Measurements from ENCODE around the gene ABCD1. TPM values are rescaled to one million over a fixed set of nuclear protein-coding genes. Genes with fewer than 3 reads are reported as not detected.

The ABCD1 gene
- total RNA-seq, 4 donors from 2014 or later, result 5.9 to 9.4 (median 7.4) TPM

DNA sequence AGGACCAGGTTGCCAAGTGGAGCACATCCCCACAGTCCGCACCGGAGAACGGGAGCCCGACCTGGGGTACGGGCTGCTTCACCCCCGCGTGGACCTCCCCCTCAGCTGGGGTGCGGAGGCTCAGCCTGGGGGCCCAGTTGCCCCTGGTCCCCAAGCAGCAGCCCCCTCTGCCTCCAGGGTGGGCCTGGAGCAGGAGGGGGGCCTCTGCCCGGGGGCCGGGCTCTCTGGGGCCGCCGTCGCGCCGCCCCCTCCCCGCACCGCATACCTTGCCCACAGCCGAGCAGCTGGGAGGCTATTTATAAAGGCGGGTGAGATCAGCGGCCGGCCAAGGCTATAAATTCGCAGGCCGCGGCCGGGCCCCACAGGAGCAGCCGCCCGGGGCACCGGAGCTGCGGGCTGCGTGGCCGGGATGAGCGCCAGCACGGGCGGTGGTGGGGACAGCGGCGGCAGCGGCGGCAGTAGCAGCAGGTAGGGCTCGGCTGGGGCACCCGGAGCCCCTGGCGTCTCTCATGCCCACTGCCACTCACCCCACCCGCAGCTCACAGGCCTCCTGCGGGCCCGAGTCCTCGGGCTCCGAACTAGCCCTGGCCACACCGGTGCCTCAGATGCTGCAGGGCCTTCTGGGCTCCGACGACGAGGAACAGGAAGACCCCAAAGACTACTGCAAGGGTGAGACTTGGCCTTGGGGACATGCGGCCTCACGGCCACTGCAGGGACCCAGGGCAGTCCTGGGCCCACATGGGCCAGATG lies 56.2 kb downstream of the ABCD1 start, which contains the start of gene SRPK3:
TSS of gene SRPK3 (plus strand) at position 364 of the 750 bp plus-strand sequence. CDS start at position 410, 46 bp downstream.
- 63% methylated on average over 19 of the region's 52 CpGs for WGBS

DNA sequence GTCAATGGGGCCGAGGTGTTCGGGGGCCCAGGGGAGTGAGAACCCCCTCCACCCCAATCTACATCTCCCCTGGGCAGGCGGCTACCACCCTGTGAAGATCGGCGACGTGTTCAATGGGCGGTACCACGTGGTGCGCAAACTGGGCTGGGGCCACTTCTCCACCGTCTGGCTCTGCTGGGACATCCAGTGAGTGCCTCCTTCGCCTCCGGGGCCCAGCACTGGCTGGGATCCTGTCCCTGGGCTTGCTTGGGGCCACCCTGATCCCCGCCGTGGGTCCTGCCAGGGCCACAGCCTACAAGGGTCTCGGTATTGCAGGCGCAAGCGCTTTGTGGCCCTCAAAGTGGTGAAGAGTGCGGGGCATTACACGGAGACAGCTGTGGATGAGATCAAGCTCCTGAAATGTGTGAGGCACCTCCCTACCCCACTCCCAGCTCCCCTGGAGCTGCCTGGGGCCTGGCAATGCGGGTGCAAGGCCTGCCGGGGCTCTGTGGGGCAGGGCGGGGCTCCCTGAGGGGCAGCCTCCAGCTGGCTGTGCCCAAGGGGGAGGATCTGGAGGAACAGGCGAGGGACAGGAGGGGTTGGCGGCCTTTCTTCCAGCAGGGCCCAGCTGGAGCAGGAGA lies 56.9 kb downstream of the ABCD1 start:
- Histone ChIP-seq H3K9me3 (no peaks in the 10 kb centered on the region), H3K4me1 (peaks cover 25% of the 10 kb centered on the region), H3K27me3 (no peaks in the 10 kb centered on the region), H3K36me3 (peaks cover 17% of the 10 kb centered on the region), H3K27ac (no peak overlapping the region), H3K4me3 (no peak overlapping the region)
- no peak for DNase-seq (ENCODE audit: low spot score in 2 of 2)
- TF ChIP-seq POLR2A (IDR thresholded peaks at IDR 0.05) (no peak), POLR2AphosphoS5 (IDR thresholded peaks at IDR 0.05) (no peak), EP300 (IDR thresholded peaks at IDR 0.05) (no peak)
- TF ChIP-seq, protein P1, sequence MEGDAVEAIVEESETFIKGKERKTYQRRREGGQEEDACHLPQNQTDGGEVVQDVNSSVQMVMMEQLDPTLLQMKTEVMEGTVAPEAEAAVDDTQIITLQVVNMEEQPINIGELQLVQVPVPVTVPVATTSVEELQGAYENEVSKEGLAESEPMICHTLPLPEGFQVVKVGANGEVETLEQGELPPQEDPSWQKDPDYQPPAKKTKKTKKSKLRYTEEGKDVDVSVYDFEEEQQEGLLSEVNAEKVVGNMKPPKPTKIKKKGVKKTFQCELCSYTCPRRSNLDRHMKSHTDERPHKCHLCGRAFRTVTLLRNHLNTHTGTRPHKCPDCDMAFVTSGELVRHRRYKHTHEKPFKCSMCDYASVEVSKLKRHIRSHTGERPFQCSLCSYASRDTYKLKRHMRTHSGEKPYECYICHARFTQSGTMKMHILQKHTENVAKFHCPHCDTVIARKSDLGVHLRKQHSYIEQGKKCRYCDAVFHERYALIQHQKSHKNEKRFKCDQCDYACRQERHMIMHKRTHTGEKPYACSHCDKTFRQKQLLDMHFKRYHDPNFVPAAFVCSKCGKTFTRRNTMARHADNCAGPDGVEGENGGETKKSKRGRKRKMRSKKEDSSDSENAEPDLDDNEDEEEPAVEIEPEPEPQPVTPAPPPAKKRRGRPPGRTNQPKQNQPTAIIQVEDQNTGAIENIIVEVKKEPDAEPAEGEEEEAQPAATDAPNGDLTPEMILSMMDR (IDR thresholded peaks at IDR 0.05), result no peak
- 76% methylated on average over 12 of the region's 24 CpGs for WGBS

More for the DNA sequence above, 56.2 kb downstream of the ABCD1 start, which contains the start of gene SRPK3:
- Histone ChIP-seq H3K4me3 (peak within 1 kb of the TSS; percentile 3), H3K4me1 (peaks cover 25% of the 10 kb centered on the region), H3K9me3 (no peaks in the 10 kb centered on the region), H3K27ac (no peak within 1 kb of the TSS), H3K36me3 (peaks cover 10% of the 10 kb centered on the region), H3K27me3 (no peaks in the 10 kb centered on the region)
- TF ChIP-seq EP300 (IDR thresholded peaks at IDR 0.05) (no peak), POLR2A (IDR thresholded peaks at IDR 0.05) (no peak), POLR2AphosphoS5 (IDR thresholded peaks at IDR 0.05) (no peak)
- TF ChIP-seq, protein P1 (IDR thresholded peaks at IDR 0.05), result no peak
- no peak for DNase-seq (ENCODE audit: low spot score in 2 of 2)

DNA sequence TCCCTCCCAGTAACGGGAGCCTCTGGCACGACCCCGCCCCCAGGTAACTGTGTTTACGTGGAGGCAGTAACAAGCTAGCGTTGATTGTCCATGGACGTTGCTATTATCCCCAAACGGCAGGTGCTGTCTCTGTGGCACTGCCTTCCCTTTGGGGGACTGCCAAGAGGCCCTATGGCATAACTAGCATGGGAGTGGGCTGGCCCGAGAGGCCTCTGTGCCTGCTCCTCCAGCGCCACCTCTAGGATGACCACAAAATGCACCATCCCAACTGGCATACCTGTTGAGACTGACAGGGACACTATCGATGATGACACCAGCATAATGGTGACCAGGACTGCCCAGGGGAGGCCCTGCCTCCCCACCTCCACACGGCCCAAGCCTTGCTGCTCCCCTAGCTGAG lies 57.7 kb downstream of the ABCD1 start:
- Histone ChIP-seq H3K9me3 (no peaks in the 10 kb centered on the region), H3K36me3 (peaks cover 24% of the 10 kb centered on the region), H3K27ac (no peak overlapping the region), H3K27me3 (no peaks in the 10 kb centered on the region), H3K4me3 (no peak overlapping the region), H3K4me1 (peaks cover 25% of the 10 kb centered on the region)
- 28% methylated on average over 2 of the region's 11 CpGs for WGBS
- no peak for TF ChIP-seq POLR2AphosphoS5 (IDR thresholded peaks at IDR 0.05)
- no peak for TF ChIP-seq POLR2A (IDR thresholded peaks at IDR 0.05)
- TF ChIP-seq EP300 (IDR thresholded peaks at IDR 0.05), result no peak
- TF ChIP-seq, protein P1 (IDR thresholded peaks at IDR 0.05), result no peak
- DNase-seq (ENCODE audit: low spot score in 2 of 2), result no peak

DNA sequence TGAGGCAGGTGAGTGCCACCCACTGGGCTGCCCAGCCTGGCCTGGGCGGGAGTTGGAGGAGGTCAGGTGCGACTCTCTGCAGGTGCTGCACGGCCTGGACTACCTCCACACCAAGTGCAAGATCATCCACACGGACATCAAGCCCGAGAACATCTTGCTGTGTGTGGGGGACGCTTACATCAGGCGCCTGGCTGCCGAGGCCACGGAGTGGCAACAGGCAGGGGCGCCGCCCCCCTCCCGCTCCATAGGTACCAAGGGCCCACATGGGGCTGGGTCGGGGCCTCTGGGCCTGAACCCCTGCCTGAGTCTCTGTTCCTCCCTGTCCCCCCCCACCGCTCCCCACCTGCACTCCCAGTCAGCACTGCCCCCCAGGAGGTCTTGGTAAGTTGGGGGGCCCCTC lies 58.2 kb downstream of the ABCD1 start:
- Histone ChIP-seq H3K27ac (no peak overlapping the region), H3K4me3 (no peak overlapping the region), H3K9me3 (no peaks in the 10 kb centered on the region), H3K4me1 (peaks cover 25% of the 10 kb centered on the region), H3K36me3 (peaks cover 29% of the 10 kb centered on the region), H3K27me3 (no peaks in the 10 kb centered on the region)
- WGBS, result 95% methylated on average over 12 of the region's 14 CpGs
- no peak for DNase-seq (ENCODE audit: low spot score in 2 of 2)
- no peak for TF ChIP-seq POLR2AphosphoS5 (IDR thresholded peaks at IDR 0.05)
- TF ChIP-seq POLR2A (IDR thresholded peaks at IDR 0.05), result no peak
- no peak for TF ChIP-seq EP300 (IDR thresholded peaks at IDR 0.05)
- TF ChIP-seq, protein P1 (IDR thresholded peaks at IDR 0.05), result no peak

DNA sequence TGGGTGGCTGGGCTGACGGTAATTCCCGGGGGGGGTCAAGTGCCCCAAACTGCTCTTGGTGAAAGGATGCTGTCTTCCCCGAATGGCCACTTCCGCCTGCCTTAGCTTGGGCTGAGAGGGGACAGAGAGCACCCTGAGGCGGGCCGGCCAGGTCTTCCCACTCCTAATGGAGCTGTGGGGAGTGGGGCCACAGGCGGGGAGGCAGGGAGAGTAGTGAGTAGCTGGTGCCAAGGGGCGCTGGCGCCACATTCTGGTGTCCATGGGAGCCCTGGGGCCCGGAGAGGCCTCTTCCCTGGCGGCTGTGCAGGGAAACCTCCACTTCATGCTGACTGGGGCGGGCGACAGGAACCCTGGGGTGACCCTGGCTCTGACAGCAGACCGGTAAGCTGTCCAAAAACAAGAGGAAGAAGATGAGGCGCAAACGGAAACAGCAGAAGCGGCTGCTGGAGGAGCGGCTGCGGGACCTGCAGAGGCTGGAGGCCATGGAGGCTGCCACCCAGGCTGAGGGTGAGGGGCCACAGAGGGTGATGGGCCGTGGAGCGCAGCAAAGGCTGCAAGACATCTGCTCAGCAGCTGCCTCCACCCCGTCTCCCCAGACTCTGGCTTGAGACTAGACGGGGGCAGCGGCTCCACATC lies 58.8 kb downstream of the ABCD1 start:
- peaks cover 24% of the 10 kb centered on the region for H3K4me1 ChIP-seq
- no peak overlapping the region for H3K27ac ChIP-seq
- TF ChIP-seq, protein P1 (IDR thresholded peaks at IDR 0.05), result no peak
- TF ChIP-seq EP300 (IDR thresholded peaks at IDR 0.05) (no peak), POLR2AphosphoS5 (IDR thresholded peaks at IDR 0.05) (no peak), POLR2A (IDR thresholded peaks at IDR 0.05) (no peak)
- H3K36me3 ChIP-seq, result peaks cover 34% of the 10 kb centered on the region
- no peak for DNase-seq (ENCODE audit: low spot score in 2 of 2)
- WGBS, result 87% methylated on average over 20 of the region's 24 CpGs
- H3K9me3 ChIP-seq, result no peaks in the 10 kb centered on the region
- H3K4me3 ChIP-seq, result no peak overlapping the region
- no peaks in the 10 kb centered on the region for H3K27me3 ChIP-seq
